UCSD-AML1 (cell line): Measurements from ENCODE around the gene ZNF74.
"Not testable (repeated sequence)": the region's sequence is repeated elsewhere in the genome, so short reads cannot be mapped to it uniquely, and the experiment has no call there.

Experiments
- DNase-seq: peaks from one replicate; lab custom pipeline; 2025; ENCODE audit not compliant: unreplicated experiment; lab: John Stamatoyannopoulos, UW

The ZNF74 gene

GRCh38 chr22:20399866-20400605 is 6.1 kb downstream of the ZNF74 start:
- no peak for DNase-seq

GRCh38 chr22:20400606-20401375 is 6.8 kb downstream of the ZNF74 start:
- no peak for DNase-seq

GRCh38 chr22:20401376-20402014 is 7.5 kb downstream of the ZNF74 start:
- no peak for DNase-seq

GRCh38 chr22:20402960-20403778 is 9.2 kb downstream of the ZNF74 start:
- no peak for DNase-seq

- DNase-seq = no peak
These were observed 9.8 kb downstream of the ZNF74 start for GRCh38 chr22:20403779-20404140.

GRCh38 chr22:20404881-20405280 is 10.9 kb downstream of the ZNF74 start:
- DNase-seq = no peak

GRCh38 chr22:20405291-20405930 is 11.5 kb downstream of the ZNF74 start:
- DNase-seq = no peak

GRCh38 chr22:20405931-20406685 is 12.2 kb downstream of the ZNF74 start:
- DNase-seq = no peak

GRCh38 chr22:20406686-20407408 is 12.9 kb downstream of the ZNF74 start:
- DNase-seq = no peak

- no peak for DNase-seq
These were observed 13.9 kb downstream of the ZNF74 start for GRCh38 chr22:20407829-20408228.

GRCh38 chr22:20408891-20409290 is 14.9 kb downstream of the ZNF74 start:
- no peak for DNase-seq

GRCh38 chr22:20409385-20409784 is 15.4 kb downstream of the ZNF74 start:
- DNase-seq = not testable (repeated sequence)

GRCh38 chr22:20412474-20413216 is 18.7 kb downstream of the ZNF74 start:
- DNase-seq = no peak

GRCh38 chr22:20413217-20414058 is 19.5 kb downstream of the ZNF74 start:
- no peak for DNase-seq

- no peak for DNase-seq
These were observed 20.1 kb downstream of the ZNF74 start for GRCh38 chr22:20414059-20414440.

GRCh38 chr22:20414450-20414849 is 20.5 kb downstream of the ZNF74 start:
- no peak for DNase-seq

GRCh38 chr22:20415241-20415640 is 21.3 kb downstream of the ZNF74 start:
- not testable (repeated sequence) for DNase-seq

- DNase-seq = not testable (repeated sequence)
These were observed 21.7 kb downstream of the ZNF74 start for GRCh38 chr22:20415699-20416098.
